ENCODE data around the gene SYNDIG1.

The SYNDIG1 gene

DNA sequence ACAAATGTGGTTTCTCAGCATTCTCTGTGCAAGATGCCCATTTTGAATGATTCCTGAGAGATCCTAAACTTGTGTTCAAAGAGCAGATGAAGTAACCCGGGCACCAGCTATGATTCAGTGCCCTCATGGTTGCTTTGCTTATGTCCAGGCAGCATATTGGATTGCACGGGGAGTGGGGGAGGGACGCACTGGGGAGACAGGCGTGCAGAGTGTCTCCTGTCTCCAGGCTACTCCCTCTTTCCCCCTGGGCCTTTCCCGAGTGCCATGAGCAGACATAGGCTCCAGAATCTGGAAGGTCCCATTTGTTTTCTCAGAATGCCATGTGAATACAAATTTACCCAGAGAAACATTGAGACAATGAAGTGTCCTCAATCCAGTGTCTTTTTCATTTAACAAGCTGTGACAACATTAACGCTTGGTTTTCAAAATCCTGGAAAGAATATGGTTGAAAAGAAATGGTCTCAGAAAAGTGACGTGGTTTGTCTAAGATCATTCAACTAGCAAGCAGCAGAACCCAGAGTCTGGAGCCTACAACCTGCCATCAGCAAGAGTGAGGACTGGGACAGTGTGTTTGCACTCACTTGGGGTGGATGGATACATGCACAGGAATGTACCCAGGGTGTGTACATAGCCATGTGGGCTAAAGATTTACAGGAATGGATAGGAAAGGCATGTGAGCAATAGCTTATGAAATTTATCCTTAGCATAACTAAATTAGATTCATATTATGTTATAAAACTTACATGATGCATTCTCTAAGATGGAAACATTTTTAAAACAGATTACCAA lies 4.2 kb downstream of the SYNDIG1 start:
- DNase-seq (ENCODE audit: low read depth) = no peak

DNA sequence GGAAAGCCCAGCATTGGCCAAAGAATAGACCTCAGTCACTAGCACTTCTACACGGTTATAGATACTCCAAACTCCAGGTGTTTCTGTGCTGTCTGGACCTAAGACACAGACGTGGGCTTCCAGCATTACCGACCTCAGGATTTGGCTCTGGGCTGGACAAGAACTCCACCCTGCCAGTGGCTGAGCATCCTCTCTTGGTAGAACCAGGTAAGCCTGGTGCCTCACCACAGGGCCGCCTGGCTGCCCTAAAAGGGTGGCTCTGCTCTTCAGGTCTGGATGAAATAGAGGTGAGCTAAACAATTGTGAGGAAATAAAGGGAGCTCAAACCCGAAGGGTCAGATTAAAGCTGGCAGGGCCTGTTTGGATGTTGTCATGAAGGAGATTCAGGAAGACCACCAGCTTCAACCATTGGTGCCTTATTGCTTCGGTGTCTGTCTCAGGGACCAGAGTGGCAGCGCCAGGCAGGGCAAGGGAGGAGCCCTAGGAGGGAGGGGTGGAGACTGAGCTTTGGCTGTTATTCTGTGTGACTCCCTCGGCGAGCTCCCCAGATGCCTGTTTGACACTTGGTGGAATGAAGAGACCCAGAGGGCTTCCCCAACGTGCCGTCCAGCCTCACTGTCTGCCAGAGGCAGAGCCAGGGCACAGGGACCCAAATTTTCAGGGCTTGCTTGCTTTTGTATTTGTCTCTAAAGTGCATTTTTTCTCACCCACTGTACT lies 8.6 kb downstream of the SYNDIG1 start:
- no peak for DNase-seq (ENCODE audit: low read depth)

DNA sequence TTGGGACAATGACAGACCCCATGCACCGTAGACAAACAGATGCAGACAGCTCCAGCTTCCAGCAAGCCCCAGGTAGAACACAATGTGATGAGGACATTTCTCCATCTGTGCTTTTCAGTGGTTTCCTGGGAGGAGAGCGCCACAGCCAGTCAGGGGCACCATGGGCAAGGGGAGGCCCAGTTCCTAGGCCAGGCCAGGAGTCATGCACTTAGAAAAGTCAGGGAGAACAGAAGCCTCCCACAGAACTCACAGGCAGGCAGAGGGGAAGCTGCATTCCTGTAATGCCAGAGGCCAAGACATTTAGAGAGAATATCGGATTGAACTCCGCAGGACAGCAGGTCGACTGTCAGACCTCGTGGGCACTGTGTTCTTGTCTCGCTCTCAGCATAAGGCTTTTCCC lies 9.2 kb downstream of the SYNDIG1 start:
- no peak for DNase-seq (ENCODE audit: low read depth)

DNA sequence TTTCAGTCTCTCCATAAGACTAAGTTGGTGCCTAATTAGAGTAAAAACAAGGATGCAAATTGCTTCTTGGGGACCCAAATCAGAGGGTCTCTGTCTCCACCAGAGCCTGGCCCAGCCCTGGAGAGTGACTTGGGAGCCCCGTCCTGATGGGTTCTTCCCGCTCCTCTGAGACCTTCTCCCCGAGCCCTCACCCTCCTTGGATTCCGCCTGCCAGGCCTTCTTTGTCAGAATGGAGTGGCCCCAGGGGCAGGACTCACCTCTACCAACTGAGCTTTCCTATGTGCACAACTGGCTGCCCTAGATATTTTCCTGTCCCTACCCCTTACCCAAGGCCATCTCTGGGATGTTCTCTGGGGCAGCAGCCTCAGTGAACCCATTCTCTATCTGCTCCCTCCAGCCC lies 9.7 kb downstream of the SYNDIG1 start:
- DNase-seq (ENCODE audit: low read depth) = no peak

DNA sequence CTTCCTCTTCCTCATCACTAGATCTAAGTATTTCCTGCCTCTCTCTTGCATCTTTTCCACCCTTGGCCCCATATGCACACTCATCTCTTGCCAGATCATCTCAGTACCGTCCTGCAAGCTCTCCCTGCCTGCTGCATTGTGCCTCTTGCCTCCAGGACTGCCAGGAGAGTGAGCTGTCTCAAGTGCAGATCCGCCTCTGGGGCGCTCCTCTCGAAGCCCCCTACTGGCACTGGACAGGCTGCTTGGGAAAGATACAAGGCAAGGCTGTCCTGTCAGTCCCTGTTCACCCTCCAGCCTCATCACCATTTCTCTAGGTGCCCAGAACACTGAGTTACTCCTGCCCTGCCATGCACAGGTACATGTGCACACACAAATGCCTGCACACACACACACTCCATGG lies 10.2 kb downstream of the SYNDIG1 start:
- no peak for DNase-seq (ENCODE audit: low read depth)

DNA sequence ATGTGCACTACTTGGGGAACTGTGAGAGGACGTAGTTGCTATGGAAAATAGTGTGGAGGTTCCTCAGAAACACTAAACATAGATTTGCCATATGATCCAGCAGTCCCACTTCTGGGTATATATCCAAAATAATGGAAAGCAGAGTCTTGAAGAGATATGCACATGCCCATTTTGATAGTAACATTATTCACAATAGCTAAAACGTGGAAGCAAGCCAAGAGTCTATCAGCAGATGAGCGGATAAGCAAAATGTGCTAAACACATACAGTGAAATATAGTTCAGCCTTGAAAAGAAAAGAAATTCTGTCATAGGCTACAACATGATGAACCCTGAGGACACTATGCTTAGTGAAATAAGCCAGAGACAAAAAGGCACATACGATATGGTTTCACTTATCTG lies 11.1 kb downstream of the SYNDIG1 start:
- no peak for DNase-seq (ENCODE audit: low read depth)

DNA sequence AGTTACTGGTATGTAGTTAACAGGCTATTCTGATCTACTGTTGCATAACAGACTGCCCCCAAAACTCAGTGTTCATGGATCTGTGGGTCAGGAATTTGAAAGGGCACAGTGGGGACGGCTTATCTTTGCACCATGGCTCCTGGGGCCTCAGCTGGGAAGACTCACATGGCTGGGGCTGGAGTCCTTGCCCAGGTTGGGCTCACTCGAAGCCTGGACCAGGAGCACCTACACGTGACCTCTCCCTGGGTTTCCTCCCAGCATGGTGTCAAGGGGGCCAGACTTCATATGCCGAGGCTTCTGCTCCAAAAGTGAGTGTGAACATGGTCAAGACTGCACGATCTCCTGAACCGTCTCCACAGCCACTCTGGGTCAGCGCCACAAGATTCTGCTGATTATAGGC lies 11.7 kb downstream of the SYNDIG1 start:
- no peak for DNase-seq (ENCODE audit: low read depth)

DNA sequence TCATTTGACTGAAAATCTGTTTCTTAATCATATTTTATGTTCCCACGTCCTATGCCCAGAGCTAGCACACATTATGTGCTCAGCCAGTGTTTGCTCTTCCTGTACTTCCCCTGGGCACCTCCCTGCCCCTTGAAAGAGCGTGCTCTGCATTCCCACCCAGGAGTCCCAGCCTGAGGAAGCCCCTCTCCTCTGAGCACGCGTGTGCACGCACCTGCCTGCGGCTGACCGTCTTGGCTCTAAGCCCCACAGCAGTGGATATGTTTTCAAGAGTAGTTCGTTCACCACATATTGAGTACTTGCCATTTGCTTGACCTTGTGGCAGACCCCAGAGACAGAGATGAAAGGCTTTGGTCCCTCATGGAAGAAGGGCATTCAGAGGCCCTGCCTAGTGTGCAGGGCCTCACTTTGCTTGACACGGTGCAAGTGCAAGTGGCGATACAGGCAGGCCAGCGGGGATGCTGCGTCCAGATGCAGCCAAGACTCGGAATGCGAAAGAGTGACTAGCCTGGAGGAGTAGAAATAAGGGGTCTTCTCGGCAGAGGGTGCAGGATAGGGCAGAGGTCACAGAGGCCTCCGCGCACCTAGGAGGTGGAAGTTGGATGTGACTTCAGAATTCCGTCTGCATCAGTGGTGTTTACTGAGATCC lies 14.1 kb downstream of the SYNDIG1 start:
- DNase-seq (ENCODE audit: low read depth) = no peak

DNA sequence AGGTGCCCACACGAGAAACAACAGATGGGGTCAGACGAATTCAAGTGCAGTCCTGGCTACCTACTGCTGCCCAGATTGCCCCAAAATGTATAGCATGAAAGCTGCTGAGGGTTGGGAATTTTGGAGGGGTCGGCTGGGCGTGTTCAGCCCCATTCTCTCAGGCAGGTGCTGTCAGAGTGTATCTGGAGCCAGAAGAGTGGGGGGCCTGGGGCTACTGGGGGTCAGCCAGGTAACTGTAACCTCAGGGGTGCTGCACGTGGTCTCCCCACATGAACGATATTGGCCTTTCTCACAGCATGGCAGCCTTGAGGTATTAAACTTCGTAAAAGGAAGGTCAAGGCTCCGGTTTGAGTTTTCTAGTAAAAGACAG lies 14.6 kb downstream of the SYNDIG1 start:
- DNase-seq (ENCODE audit: low read depth) = no peak

DNA sequence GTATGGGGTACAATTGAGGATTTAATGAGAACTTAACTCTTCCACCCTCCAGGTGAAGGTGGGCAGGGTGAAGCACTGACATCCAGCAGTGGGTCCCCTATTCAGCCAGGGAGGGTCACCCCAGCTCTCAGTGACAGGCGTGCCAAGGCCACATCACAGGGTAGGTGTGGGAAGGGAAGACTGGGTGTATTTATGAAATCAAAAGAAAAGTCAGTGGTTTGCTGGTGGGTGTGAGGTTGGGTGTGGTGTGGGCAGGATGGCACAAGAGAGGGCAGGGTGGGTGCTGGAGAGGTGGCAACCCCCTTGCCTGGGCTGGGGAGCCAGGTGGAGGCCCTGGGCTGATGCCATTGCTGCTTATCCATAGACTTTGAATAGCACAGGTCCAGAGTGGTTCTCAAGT lies 16.6 kb downstream of the SYNDIG1 start:
- no peak for DNase-seq (ENCODE audit: low read depth)

DNA sequence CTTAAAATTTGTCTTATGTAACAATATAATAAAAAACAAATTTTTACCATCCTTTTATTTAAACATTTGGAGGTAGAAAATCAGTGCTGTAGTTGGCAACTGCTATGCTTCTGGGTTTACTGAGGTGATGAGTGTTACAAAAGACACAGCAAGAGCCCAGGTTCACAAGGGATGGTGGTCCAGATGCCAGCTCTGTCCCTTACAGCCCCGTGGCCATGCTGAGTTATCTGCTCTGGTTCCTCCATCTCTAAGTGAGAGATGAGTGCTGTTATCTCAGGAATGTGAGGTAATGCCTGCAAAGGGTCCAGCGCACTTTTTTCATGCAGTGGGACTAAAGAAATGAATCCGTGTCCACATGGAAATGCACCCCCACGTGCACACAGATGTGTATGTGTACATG lies 17.8 kb downstream of the SYNDIG1 start:
- DNase-seq (ENCODE audit: low read depth) = no peak

DNA sequence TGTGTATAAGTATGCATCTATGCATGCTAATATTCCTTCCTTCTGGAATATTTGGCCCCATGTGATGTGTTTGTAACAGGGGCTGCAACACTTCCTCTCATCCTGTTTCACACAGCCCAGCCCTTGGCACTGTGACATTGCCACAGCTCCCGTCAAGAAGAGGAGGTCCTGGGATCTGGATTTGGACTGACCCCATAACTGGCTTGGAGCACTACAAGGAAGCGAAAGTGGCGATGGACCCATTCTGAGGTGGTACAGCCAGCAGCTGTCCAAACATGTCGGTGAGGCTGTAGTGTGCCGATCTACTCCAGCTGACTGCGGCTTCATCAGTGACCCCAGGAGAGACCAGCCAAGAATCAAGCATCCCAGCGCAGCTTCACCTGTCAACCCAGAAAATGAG lies 18.2 kb downstream of the SYNDIG1 start:
- DNase-seq (ENCODE audit: low read depth) = no peak

DNA sequence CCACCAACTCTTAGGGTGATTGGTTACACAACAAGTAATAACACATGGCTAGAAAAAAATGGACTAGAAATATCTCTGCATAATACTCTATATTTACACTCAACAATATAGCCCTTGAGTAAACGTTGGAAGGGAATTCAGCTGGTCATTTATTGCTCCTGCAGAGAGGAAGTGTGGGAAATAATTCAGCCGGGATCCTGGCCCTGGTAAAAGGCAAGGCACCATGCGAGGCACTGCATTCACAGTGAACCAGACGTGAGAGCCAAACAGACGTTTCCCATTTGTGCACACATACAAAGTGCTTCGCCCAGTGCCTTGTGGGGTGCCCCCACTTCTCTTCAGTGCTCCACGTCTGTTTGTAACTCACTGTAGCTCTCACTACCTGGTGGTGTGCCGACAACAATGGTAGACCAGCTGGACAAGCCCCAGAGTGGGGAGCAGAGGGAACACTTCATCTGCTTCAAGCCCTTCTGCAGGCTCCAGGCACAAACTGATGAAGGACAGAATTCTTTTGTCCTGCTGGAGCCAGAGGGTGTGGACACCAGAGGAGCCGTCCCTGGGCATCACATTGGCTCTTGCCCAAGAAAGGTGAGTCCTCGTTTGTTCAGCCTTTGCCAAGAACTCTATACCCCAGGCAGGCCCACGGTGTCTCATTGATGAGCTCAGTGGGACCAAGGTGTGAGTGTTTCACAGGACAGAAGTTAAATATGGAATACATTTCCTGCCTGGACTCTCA lies 18.8 kb downstream of the SYNDIG1 start:
- DNase-seq (ENCODE audit: low read depth) = no peak

DNA sequence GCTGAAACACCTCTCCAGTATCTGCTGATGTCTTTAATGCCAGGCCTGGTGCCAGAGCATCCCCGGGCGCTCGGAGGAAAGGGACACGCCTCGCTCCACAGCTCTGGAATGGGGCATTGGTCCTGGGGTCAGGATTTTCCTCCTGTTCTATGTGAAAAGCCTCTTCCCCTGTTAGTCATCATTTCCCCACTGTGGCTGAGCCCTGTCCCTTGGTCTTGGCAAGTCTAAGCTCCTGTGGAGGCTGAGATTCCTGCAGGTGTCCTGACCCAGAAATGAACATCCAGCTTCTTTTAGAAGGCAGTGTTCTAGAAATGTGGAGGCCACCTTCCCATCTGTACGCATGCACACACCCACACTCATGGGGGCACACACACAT lies 19.4 kb downstream of the SYNDIG1 start:
- DNase-seq (ENCODE audit: low read depth) = no peak

DNA sequence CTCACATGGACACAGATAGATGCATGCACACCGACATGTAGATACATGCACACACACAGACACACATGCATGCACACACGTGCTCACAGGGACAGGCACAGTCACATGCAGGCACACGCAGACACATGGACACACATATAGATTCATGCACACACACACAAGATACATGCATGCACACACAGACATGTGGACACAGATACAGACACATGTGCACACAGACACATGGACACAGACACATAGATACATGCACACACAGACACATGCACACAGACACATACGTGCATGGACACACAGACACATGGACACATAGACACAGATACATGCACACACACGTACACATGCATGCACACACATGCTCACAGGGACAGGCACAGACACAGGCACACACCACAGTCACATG lies 19.8 kb downstream of the SYNDIG1 start:
- DNase-seq (ENCODE audit: low read depth) = no peak

DNA sequence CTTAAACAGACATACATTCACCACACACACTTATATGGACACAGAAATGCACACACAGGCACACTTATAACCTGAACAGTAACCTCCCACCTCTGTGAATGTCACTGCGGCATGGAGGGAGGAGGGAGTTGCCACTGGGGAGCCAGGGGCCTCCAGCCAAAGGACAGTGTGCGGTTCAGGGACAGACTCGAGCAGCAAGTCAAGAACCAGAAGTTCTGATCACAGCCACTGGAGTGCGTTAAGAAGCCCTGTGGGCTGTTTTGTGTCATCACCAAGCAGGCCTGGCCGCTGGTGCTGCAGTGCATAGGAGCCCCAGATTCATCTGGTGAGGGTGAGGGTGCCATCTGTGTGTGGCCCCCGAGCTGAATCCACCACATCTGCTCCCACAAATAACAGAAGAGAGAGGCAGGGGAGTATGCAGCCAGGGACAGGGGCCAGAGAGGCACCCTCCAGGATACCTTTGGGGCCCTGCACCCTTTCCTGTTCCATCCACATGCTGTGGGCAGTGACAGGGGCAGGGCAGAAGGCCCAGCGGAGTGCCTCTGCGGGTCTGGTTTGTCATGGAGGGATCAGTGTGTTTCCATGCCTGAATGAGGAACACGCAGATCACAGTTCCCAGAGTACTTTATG lies 20.3 kb downstream of the SYNDIG1 start:
- no peak for DNase-seq (ENCODE audit: low read depth)

DNA sequence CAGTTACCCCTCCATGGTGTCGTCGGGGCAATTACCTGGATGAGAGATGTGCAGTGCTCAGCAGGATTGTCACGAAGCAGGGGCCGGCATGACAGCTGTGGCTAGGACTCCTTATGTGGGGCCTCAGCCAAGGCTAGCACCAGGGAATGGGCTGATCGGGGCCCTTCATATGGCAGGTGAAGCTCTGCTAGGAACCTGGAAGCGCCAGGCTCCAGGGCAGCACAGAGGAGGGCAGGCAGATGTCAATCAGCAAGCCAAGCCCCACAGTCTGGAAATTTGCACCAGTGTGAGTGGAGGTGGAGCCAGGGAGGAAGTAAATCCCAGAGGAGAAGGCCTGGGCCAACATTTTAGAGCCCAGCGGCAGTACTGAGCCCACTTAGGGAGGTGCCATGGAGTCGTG lies 21.2 kb downstream of the SYNDIG1 start:
- no peak for DNase-seq (ENCODE audit: low read depth)

DNA sequence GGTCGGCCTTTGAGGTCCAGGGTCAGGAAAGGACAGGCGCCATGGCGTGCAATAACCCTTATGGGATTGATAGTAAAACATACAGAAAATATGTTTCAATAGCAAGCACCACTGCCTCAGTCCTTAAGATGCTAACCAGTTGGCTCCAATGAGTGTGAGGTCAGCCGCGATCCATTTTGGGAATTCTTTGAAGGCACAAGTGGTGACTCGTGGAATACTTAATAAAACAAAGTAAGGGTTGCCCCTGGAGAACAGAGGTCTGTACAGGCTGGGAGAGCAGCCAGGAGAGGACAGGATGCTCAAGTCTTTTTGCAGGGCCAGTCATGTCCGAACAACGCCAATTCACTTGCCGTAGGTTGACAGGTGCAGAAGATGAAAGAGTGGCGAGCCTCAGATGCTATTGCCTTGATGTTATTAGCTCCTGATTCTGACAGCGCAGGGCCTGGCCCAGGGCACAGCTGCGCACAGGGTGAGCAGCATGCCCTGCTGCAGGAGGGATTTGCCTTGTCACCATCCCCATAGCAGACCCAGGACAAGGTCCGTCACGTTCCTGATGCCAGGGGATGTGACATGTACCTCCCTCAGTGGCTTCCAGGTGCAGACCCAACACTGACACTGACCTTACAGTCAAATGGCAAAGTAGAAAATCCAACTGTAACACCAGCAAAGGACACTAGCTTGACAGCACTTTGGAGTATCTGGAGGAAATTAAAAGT lies 21.8 kb downstream of the SYNDIG1 start:
- no peak for DNase-seq (ENCODE audit: low read depth)

DNA sequence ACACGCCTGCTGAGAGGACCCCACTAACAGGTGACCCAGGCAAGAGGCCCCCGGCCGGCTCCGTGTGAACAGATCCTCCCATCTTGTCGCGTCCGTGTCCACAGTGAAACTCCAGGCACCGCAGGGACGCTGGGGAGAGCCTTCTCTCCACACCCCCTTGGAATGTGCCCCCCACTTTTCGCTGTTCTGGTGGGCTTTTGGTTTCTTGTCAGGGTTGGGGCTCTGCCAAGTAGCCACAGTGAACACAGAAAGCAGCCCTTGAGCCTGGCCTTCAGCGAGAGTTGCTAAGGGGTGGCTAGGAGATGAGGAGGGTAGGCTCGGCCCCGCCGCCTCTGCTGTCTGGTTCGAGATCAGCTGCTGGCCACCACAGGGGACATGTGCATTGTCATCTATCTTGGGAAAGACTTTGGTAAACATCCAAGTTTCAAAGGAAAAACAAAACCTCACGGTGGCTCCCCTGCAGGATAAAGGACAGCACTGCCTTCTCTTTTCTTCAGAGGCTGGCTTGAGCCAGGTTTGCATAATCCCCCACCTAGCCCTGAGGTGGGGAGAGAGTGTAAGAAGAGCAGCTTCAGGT lies 22.7 kb downstream of the SYNDIG1 start:
- no peak for DNase-seq (ENCODE audit: low read depth)

DNA sequence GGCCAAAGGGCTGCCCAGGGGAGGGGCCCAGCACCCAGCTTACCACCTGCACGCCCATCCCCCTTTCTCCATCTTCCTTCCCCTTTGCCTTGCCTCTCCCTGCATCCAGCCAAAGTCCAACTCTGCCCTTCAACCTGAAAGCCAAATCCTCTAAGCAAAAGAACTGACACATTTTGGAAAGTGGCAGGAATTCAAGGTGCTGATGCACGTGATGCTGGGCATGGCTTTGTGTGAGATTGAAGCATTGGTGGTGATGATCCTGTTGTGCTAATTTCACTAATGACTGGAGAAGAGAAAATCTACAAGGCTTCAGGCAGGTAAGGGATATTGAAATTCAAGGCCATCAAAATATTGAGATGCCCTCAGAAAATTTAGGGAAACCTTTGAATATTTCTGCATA lies 23.3 kb downstream of the SYNDIG1 start:
- DNase-seq (ENCODE audit: low read depth) = no peak

DNA sequence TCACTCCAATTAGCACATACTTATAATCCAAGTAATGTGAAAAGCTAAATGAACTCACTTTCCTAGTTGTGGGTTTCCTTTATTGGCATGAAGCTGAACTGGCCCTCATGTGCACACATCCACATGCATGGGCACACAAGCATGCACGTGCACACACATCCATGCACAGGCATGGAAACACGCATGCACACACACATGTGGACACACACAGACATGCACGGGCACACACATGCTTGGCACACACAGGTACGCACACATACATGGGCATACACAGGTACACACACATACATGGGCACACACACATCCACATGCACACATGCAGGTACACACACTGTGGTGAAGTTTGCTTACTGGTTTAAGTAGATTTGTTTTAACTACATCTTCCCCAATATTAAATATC lies 23.8 kb downstream of the SYNDIG1 start:
- no peak for DNase-seq (ENCODE audit: low read depth)
